DMS153 treated with DMSO at 0.1 percent for 48 hours (cell line): ENCODE results near the gene ANKRD44.
"Not testable (repeated sequence)": the region's sequence is repeated elsewhere in the genome, so short reads cannot be mapped to it uniquely, and the experiment has no call there.

Source experiments
- DNase-seq: peaks from one replicate; lab custom pipeline; 2025; ENCODE audit not compliant: unreplicated experiment; lab: John Stamatoyannopoulos, UW

ANKRD44 gene

GRCh38 chr2:197045115-197045514, 265.5 kb downstream of the ANKRD44 start:
- DNase-seq: no peak

GRCh38 chr2:197042739-197043196, 267.8 kb downstream of the ANKRD44 start:
- no peak for DNase-seq

- DNase-seq: no peak
These were observed 272.6 kb downstream of the ANKRD44 start for GRCh38 chr2:197037863-197038398.

DNA sequence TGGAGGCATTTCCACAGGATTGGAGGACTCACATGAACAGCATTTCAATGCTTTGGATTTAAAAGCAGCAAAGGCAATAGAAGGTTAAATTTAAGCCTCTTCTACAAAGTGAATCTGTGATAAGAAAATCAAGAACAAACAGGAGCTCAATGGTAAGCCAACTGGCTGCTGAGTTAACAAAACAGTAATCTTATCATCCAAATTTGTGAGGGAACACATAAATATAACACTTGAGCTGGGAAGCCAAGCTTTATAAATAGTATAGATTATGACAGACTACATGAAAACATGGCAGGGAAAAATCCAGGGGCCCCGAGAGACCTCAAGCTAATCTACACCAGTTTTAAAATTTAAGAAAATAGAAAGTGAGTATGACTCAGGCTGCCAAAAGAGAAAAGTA, 275.6 kb downstream of the ANKRD44 start:
- DNase-seq: no peak

DNA sequence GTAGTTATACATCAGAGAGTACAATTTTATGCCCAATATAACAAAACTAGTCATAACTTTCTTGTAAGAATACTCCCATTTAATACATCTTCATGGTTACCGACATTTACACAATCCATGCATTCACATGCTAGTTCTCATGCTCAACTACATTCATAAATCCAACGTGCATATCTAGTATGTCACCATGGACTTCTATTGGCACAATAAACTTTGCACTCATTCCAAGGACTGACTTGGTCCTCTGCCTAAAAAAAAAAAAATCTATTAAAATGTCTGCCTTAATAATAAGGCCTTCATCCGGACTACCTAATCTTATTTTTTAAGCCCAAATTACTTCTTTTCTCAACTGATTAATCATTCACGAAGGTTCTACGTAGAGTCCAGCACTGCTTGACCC, 276.3 kb downstream of the ANKRD44 start:
- DNase-seq: no peak

GRCh38 chr2:197033222-197033621, 277.4 kb downstream of the ANKRD44 start:
- DNase-seq: no peak

- DNase-seq: no peak
These were observed 278.8 kb downstream of the ANKRD44 start for GRCh38 chr2:197031803-197032202.

DNA sequence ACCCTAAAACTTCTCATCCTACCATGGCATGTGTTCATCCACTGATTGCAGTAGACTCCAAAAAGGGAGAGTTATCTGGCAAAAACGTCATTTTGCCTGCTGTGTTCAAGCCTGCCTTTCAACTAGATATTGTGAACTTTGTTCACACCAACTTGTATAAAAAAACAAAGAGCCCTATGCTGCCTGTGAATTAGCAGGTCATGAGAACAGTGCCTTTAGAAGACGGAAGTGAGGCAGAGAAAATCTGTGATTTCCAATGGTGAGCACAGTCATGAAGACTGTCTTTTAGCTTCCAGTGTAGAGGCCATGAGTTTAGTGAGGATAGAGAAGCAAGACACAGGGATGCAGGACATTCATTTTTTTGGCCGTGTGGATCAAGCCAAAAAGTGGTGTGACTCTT, 280.5 kb downstream of the ANKRD44 start:
- DNase-seq: no peak

- no peak for DNase-seq
These were observed 281.9 kb downstream of the ANKRD44 start for GRCh38 chr2:197028633-197029032.

GRCh38 chr2:197028230-197028629, 282.4 kb downstream of the ANKRD44 start:
- DNase-seq: no peak

- DNase-seq: no peak
These were observed 286.4 kb downstream of the ANKRD44 start for GRCh38 chr2:197024206-197024605.

- DNase-seq: not testable (repeated sequence)
These were observed 289.7 kb downstream of the ANKRD44 start for GRCh38 chr2:197020921-197021320.

DNA sequence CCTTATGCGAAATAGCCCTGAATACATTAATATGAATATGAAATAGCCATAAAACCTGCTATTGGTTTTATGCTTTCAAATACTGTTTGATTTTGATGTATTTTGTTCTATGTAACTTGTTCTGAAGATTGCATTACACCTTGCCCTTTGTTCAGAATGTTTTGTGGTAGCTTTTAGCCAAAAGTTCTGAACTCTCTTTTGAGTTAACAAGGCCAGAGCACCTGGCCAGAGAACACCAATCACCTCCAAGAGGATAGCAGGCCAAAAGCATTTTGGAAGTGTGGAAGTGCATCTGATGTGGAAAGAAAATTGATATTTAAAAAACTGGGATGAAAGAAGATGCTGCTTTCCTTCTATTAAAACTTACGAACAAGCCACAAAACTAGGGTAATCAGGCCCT, 297.5 kb downstream of the ANKRD44 start:
- no peak for DNase-seq

GRCh38 chr2:197011801-197012641, 298.6 kb downstream of the ANKRD44 start:
- DNase-seq: peak; percentile 69

- no peak for DNase-seq
These were observed 299.6 kb downstream of the ANKRD44 start for GRCh38 chr2:197011021-197011417.

GRCh38 chr2:197010200-197011020, 300.2 kb downstream of the ANKRD44 start:
- no peak for DNase-seq

- DNase-seq: not testable (repeated sequence)
These were observed 301.7 kb downstream of the ANKRD44 start for GRCh38 chr2:197008741-197009341.

GRCh38 chr2:197007716-197008628, 302.6 kb downstream of the ANKRD44 start:
- DNase-seq: no peak

DNA sequence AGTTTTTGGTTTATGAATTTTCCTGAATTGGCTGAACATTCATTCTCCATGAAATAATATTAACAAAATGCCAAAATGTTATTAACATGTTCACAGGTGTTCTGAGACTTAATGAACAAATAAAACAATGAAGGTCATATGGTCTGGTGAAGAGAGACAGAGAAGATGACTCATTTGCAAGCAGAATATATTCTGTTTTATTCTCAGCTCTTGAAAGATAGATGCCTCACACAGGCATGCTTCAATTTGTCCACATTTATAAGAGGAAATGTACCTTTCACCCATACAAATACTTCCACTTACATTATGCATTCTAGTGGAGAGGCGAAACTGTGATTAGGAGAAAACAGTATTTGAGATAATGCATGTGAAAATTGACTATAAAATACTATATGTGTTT, 308.7 kb downstream of the ANKRD44 start:
- DNase-seq: no peak

GRCh38 chr2:196995757-196996314, 314.7 kb downstream of the ANKRD44 start:
- no peak for DNase-seq
